Right renal cortex interstitium (tissue), 3 donors: Measurements from ENCODE around the gene CRACR2B. TPM values are rescaled to one million over a fixed set of nuclear protein-coding genes. Genes with fewer than 3 reads are reported as not detected.

ENCODE experiments used
- DNase-seq, 3 donors: peaks; one replicate each; pipeline ENCODE4 v3.0.0-alpha.2; 2013; ENCODE audit warnings: low read depth in 3 of 3, low spot score in 2 of 3
- polyA plus RNA-seq, 3 donors: library from polyadenylated mRNA; unstranded; fragments of 120-200 nt; gene quantifications; one replicate each; pipeline ENCODE4 v1.2.1, GENCODE V29; 2013; ENCODE audit not compliant: insufficient read length in 3 of 3

The CRACR2B gene
- polyA plus RNA-seq, 3 donors: 9.1 to 12.0 (median 9.7) TPM

- no peak for DNase-seq
Observed at GRCh38 chr11:837189-837989, 9.7 kb downstream of the CRACR2B start.

DNA sequence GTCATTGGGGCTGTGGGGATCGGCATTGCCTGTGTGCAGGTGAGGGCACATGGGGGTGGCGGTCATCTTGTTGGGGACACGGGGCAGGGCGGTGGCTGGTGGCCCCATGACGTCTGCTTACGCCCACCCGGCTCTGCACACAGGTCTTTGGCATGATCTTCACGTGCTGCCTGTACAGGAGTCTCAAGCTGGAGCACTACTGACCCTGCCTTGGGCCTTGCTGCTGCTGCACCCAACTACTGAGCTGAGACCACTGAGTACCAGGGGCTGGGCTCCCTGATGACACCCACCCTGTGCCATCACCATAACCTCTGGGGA is 10.2 kb downstream of the CRACR2B start:
- no peak for DNase-seq

- no peak for DNase-seq
Observed at GRCh38 chr11:838441-839279, 10.9 kb downstream of the CRACR2B start.

- no peak for DNase-seq
Observed at GRCh38 chr11:839280-839623, 11.5 kb downstream of the CRACR2B start.

DNA sequence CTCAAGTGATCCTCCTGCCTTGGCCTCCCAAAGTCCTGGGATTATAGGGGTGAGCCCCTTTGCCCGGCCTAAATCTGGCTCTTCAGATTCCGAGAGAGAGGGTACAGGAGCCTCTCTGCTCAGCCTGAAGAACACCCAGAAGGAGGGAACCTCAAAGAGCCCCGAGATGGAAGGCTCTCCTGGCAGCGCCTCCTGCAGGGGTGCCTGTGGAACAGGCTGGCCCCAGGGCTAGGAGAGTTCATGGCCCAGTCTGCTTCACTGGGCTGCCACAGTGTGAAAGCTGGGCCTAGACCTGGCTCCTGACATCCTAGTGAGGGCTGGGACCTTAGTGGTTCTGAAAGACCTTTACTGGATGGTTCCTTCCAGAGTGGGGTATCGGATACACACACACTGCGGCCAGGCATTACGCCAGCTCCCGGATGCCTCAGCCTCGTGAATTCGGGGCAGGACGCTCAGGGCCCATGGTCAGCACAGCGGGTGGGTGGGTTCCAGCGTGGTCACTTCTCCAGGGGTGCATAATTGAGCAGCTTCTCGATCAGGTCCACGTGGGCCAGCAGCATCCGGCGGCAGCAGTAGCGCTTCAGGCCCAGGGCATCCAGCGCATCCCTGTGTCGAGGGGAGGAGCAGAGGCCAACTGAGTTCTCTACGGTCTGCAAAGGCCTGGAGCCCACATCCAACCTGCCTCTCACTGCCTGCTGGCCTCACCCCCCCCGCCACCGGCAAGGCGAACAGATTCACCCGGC is 12.3 kb downstream of the CRACR2B start:
- no peak for DNase-seq

- DNase-seq: no peak
Observed at GRCh38 chr11:841981-842369, 14.3 kb downstream of the CRACR2B start.

DNA sequence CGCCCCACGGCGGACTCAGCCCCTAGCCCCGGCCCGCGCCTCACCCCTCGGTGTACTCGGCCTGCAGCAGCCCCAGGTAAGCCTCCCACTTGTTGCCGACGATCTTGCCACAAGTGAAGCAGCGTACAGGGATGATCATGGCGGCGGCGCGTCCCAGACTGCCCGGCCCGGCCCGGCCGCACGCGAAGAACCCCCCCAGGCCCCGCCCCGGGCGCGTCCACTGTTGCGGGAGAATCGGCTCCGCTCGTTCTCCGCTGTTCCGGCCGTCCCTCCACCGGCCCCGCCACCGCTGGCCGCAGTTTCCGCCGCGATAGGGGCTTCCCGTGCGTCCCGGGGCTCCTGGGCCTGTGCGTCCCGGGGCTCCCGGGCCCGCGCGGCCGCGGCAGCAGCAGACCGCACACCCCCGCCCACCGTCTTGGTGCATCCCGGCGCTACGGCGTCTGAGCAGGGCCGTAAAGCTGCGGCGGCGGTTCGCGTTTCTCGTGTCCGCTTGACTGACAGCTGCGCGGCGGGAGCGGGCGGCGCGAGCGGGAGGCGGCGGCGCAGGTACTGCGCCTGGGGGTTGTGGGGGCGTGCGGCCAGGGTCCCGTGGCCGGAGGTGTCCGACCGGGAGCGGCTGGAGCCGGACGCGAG is 14.8 kb downstream of the CRACR2B start, which contains the start of the genes POLR2L and TSPAN4:
POLR2L (minus strand) TSS at position 160 of the 633 bp plus-strand sequence; CDS start at position 139, 21 bp downstream.
TSPAN4 (plus strand) TSS at position 483 of the 633 bp plus-strand sequence. CDS start 7,453 bp downstream, outside the sequence.
- no peak for DNase-seq

GRCh38 chr11:843086-843734 is 15.5 kb downstream of the CRACR2B start:
- DNase-seq: no peak

- no peak for DNase-seq
Observed at GRCh38 chr11:843818-844692, 16.3 kb downstream of the CRACR2B start.

DNA sequence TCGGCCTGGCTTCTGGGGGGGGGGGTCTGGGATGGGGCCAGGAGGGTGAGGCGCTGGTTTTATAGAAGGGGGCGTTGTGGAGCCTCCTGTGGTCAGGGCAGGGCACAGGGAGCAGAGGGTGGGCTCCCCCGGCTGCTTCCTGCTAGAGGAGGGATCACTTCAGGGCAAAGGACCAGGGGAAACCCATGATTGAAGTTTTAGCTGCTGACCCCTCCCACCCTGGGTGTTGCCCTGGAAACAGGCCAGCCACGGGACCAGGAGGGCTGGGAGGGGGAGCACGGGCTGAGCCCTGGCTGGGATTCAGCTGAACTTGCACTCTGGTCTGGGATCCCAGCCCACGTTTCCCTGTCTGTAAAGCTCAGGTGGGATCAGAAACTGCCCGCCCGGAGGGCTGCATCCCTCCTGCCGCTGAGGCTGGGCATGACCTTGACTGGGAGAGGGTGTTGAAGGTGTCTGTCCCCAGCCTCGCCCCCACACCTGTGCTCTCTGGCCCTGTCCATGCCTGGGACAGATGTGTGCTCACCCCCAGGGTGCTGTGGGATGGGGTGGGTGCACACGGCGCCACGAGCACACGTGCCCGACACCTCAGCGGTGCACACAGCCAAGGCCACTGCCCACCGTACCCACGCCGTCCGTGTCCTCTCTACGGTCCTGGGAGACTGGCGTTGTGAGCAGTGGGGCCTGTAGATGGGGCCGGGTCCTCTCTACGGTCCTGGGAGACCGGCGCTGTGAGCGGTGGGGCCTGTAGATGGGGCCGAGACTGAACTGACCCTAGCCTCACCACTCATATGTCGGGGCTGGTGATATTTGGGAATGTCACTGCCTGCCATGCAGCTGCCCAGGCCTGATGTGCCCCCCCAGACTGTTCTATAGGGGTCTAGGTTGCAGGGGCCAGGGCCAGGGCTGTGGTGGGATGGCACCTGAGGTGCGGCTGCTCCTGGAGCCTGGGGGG is 17.2 kb downstream of the CRACR2B start:
- no peak for DNase-seq

- no peak for DNase-seq
Observed at GRCh38 chr11:845872-846495, 18.3 kb downstream of the CRACR2B start.

- DNase-seq: no peak
Observed at GRCh38 chr11:846496-847098, 18.9 kb downstream of the CRACR2B start.

DNA sequence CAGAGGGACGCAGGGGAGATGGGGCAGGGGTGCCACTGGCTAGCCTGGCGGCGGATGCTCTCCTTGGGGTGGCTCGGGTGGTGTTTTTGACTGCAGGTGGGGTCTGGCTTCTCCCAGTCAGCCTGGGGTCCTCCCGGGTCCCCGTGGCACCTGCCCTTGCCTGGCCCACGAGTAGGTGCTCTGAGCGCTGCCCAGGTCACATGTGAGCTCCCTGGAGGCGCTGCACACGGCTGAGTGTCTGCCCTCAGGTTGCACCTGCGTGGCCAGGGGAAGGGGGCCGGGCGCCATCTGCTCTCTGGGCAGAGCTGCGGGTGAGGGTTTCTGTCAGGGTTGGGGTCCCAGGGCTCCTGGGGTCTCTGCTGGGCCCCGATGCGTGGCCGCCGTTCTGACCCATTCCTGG is 20.2 kb downstream of the CRACR2B start:
- DNase-seq: no peak

GRCh38 chr11:848380-848931 is 20.7 kb downstream of the CRACR2B start:
- no peak for DNase-seq

DNA sequence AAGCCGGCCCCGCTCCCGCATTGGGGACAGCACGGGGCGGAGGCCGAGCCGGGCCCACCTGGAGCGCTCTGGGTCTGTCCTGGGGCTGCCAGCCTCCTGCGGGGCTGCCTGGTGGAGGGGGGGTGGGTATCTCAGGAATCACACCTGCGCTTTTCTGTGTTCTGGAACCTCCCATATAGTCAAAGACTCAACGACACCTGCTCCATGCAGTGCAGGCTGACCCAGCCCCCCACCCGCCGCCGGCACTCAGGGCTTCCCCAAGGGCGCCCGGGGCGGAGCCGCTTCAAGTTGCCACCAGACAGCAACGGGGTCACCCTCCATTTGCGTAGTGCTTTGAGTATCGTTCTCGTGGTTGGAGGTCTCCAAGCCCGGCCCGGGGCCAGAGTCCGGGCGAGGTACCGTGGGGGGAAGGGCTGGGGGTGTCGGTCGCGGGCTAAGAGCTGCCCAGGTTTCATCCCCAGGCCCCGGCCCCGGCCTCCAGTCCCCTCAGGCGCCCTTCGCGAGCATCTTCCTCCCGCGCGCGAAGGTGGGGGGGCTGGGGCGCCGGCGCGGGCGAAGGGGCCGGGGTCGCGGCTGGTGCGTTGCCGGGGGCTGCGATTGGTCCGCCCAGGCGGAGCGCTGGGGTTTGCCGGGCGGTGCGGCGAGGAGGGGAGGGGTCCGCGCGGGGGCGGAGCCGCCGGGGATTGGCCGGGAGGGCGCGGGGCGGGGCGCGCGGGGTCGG is 21.5 kb downstream of the CRACR2B start:
- no peak for DNase-seq
